Mesothelial cell of epicardium (in vitro differentiated cells): ENCODE data around the gene FCN3. TPM values are rescaled to one million over a fixed set of nuclear protein-coding genes. Genes with fewer than 3 reads are reported as not detected.
A peak's percentile ranks its signal among the peaks of the same experiment; 100 is the strongest.
"Not testable (repeated sequence)": the region's sequence is repeated elsewhere in the genome, so short reads cannot be mapped to it uniquely, and the experiment has no call there.

Experiments
- DNase-seq, 2 experiments: peaks; one replicate each; pipeline ENCODE4 v3.0.0; 2021; ENCODE audit warnings: low spot score in 2 of 2; ENCODE audit not compliant: unreplicated experiment in 2 of 2
- H3K27ac Mint-ChIP-seq: 2 replicates; pipeline ENCODE4 v1.8.0; 2021; ENCODE audit warnings: mixed read lengths
- H3K27me3 Mint-ChIP-seq: 2 replicates; pipeline ENCODE4 v1.8.0; 2021; ENCODE audit warnings: low read depth, mixed read lengths
- H3K36me3 Mint-ChIP-seq: 2 replicates; pipeline ENCODE4 v1.8.0; 2021; ENCODE audit warnings: mixed read lengths
- H3K4me1 Mint-ChIP-seq: 2 replicates; pipeline ENCODE4 v1.8.0; 2021; ENCODE audit warnings: mixed read lengths
- H3K4me3 Mint-ChIP-seq: 2 replicates; pipeline ENCODE4 v1.8.0; 2021; ENCODE audit warnings: mild to moderate bottlenecking, moderate library complexity, mixed read lengths
- H3K9me3 Mint-ChIP-seq: 2 replicates; pipeline ENCODE4 v1.8.0; 2021; ENCODE audit warnings: mixed read lengths
- total RNA-seq: library from RNA; stranded (reverse); gene quantifications from 3 replicates; pipeline ENCODE4 v1.2.1, GENCODE V29; 2021
- TF ChIP-seq, protein P1 (sequence below): fragments of 200-600 bp; sonication (generic); IDR thresholded peaks from one replicate; pipeline ENCODE4 v1.5.0; 2021; ENCODE audit warnings: antibody characterized with exemption; ENCODE audit not compliant: unreplicated experiment

Gene FCN3
- total RNA-seq, 1 donor from 2014 or later: 0.22 TPM

GRCh38 chr1:27406362-27406680, 31.7 kb upstream of the FCN3 start:
- TF ChIP-seq, protein P1, sequence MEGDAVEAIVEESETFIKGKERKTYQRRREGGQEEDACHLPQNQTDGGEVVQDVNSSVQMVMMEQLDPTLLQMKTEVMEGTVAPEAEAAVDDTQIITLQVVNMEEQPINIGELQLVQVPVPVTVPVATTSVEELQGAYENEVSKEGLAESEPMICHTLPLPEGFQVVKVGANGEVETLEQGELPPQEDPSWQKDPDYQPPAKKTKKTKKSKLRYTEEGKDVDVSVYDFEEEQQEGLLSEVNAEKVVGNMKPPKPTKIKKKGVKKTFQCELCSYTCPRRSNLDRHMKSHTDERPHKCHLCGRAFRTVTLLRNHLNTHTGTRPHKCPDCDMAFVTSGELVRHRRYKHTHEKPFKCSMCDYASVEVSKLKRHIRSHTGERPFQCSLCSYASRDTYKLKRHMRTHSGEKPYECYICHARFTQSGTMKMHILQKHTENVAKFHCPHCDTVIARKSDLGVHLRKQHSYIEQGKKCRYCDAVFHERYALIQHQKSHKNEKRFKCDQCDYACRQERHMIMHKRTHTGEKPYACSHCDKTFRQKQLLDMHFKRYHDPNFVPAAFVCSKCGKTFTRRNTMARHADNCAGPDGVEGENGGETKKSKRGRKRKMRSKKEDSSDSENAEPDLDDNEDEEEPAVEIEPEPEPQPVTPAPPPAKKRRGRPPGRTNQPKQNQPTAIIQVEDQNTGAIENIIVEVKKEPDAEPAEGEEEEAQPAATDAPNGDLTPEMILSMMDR: no peak
- Mint-ChIP-seq H3K9me3 (no peaks in the 10 kb centered on the region), H3K27ac (no peak overlapping the region), H3K36me3 (peaks cover 20% of the 10 kb centered on the region), H3K4me1 (peaks cover 19% of the 10 kb centered on the region), H3K27me3 (no peaks in the 10 kb centered on the region), H3K4me3 (no peak overlapping the region)
- DNase-seq: no peak

GRCh38 chr1:27405598-27406361, 31.2 kb upstream of the FCN3 start:
- not testable (repeated sequence) for DNase-seq, H3K27me3 Mint-ChIP-seq, H3K9me3 Mint-ChIP-seq, H3K4me3 Mint-ChIP-seq, H3K27ac Mint-ChIP-seq
- Mint-ChIP-seq H3K4me1 (peaks cover 19% of the 10 kb centered on the region), H3K36me3 (peaks cover 15% of the 10 kb centered on the region)

- H3K4me1 Mint-ChIP-seq: peaks cover 19% of the 10 kb centered on the region
- no peak overlapping the region for H3K27ac Mint-ChIP-seq
- peaks cover 15% of the 10 kb centered on the region for H3K36me3 Mint-ChIP-seq
These were observed 30.4 kb upstream of the FCN3 start for GRCh38 chr1:27405074-27405473.

DNA sequence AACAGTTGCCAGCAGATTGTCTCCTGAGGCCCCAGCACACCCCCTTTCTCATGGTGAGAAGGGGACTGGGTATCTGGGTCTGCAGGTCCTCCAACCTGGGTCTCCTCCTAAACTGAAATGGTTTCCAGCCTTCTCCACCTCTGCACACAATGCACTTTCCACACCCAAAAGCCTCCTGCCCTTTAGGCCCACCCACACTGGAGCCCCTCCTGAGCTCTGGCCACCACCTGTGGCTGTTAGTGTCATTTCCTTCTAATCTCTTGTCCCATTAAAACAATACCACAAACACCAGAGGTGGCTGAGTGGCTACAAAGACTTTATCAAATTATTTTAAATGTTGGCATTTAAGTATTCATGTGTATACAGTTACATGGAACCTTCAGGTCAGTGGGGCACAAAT, 29.3 kb upstream of the FCN3 start:
- Mint-ChIP-seq H3K27me3 (no peaks in the 10 kb centered on the region), H3K4me1 (peaks cover 19% of the 10 kb centered on the region), H3K9me3 (no peaks in the 10 kb centered on the region), H3K4me3 (no peak overlapping the region), H3K27ac (peak overlapping the region; percentile 58), H3K36me3 (peaks cover 15% of the 10 kb centered on the region)
- no peak for DNase-seq
- TF ChIP-seq, protein P1: no peak

More at GRCh38 chr1:27405074-27405473, 30.4 kb upstream of the FCN3 start:
- no peak for DNase-seq
- TF ChIP-seq, protein P1: no peak
- H3K27me3 Mint-ChIP-seq: no peaks in the 10 kb centered on the region
- H3K4me3 Mint-ChIP-seq: no peak overlapping the region
- no peaks in the 10 kb centered on the region for H3K9me3 Mint-ChIP-seq

DNA sequence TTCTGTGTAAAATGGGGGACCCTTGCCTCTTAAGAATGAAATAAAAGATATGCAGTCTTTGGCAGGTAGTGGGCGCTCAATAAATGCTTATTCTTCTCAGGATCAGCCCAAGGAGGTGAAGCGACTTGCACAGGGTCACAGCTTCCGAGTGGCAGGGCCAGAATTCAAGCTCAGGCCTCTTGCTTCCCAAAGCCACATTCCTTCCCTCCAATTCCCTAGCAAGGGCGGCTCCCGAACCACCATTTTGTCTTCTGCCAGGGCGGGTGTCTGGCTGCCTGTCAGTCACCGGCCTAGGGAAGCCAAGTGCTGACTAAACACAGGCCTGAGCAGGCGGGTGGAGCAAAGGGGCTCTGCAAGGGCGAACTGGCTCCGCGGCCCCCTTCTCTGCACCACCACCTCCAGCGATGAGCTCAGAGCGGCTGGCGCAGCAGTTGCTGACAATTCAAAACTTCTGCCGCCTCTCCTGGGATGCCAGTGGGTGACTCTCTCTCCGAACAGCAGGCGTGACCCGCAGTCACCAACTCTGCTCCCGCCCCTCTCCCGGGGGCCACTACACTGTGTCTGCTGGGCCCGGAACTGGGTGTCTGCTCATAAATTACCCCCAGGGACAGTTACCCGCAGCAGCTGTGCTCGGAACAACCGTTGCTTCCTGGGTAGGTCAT, 28.6 kb upstream of the FCN3 start:
- H3K4me1 Mint-ChIP-seq: peaks cover 20% of the 10 kb centered on the region
- H3K36me3 Mint-ChIP-seq: peaks cover 8% of the 10 kb centered on the region
- TF ChIP-seq, protein P1: no peak
- no peak for DNase-seq
- H3K9me3 Mint-ChIP-seq: no peaks in the 10 kb centered on the region
- H3K4me3 Mint-ChIP-seq: no peak overlapping the region
- no peaks in the 10 kb centered on the region for H3K27me3 Mint-ChIP-seq
- peak overlapping the region; percentile 50 for H3K27ac Mint-ChIP-seq

DNA sequence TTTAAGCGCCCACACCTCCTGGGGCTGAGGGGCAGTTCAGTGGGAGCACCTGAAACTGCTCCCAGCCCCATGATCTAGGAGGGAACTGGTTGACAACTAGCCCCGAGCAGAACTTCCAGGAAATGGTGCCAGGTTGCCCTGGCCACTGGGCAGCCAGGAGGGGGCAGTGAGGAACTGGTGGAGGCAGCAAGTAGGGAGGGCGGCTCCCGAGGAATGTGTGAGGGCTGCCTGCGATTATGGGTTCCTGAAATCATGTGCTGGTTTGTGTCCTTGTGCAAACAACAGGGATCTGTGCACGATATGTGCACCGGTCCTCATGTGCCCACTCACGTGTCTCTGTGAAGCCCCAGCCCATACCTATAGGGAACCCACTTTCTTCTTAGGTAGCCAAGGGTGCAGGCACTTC, 27.7 kb upstream of the FCN3 start:
- peaks cover 2% of the 10 kb centered on the region for H3K36me3 Mint-ChIP-seq
- H3K27ac Mint-ChIP-seq: peak overlapping the region; percentile 50
- H3K4me1 Mint-ChIP-seq: peaks cover 20% of the 10 kb centered on the region
- no peaks in the 10 kb centered on the region for H3K9me3 Mint-ChIP-seq
- H3K4me3 Mint-ChIP-seq: no peak overlapping the region
- DNase-seq: no peak
- TF ChIP-seq, protein P1: no peak
- H3K27me3 Mint-ChIP-seq: no peaks in the 10 kb centered on the region
